ENCODE data around the gene LCE4A. TPM values are rescaled to one million over a fixed set of nuclear protein-coding genes. Genes with fewer than 3 reads are reported as not detected.

Gene LCE4A
- total and polyA plus RNA-seq, 9 of the 15 experiments (the other 6 are each of a cell fraction or from before 2014, with no cell fraction given) = not detected

DNA sequence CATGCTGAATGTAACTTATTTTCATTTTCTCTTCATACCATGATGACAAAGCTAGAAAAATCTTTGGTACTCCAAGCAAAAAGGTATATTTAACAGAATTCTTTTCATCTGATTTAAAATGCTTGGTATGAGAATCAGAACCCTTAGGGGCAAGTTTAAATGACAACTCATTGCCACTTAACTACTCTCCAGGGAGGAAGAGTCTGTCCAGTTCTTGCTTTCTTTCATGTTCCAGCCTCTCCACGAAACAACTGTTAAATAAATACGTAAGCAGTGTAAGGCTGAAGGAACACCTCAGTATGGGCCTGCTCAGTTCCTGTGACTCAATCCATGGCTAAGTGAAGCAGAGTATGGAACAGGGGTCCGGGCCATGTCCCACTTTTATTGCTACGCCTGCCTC is 8.2 kb upstream of the LCE4A start (continued):
- no peak for TF ChIP-seq POLR3A (IDR thresholded peaks at IDR 0.05; ENCODE audit: borderline replicate concordance, extremely low read depth, insufficient read depth, insufficient read length)
- TF ChIP-seq RFX7 (CRISPR knock-in tag; IDR thresholded peaks at IDR 0.05) = no peak
- no peak for TF ChIP-seq COPS2 (conservative IDR thresholded peaks at IDR 0.05)
- TF ChIP-seq ELF1 (tag; IDR thresholded peaks at IDR 0.05) = no peak

DNA sequence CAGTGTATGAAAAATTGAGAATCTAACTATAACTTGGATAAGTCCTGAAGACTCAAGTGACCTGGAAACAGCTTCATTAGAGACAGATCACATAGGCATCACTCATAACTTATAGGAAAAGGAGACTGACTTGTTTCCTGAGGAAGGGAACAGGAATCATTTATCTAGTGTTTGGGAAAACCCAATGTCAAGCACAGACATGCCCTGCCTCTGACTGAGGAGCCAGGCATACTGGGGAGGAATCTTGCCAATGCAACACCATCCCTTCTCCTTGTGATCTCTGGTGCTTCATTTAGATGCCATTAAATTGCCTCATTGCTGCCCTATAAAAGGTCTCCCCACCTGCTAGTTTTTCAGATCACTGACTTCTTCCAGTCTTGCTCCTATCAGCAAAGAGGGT is 10.3 kb downstream of the LCE4A start:
- Histone ChIP-seq H3K4me1 (replicated peaks in 1 of 2; ENCODE audit: control insufficient read depth in 2 of 2, insufficient read depth in 2 of 2, low read length in 2 of 2) (no peaks in the 10 kb centered on the region), H3K9me1 (ENCODE audit: control insufficient read depth, insufficient read depth, low read length) (no peaks in the 10 kb centered on the region), H3K4me2 (ENCODE audit: insufficient read depth, low read length) (no peak overlapping the region), H3K36me3 (ENCODE audit: control insufficient read depth, insufficient read depth, low read length) (no peaks in the 10 kb centered on the region), H2AFZ (ENCODE audit: low read depth, low read length) (no peak overlapping the region), H3K27ac (ENCODE audit: extremely low read depth, low read depth, low read length) (no peak overlapping the region), H3K9me3 (replicated peaks; ENCODE audit: control insufficient read depth, insufficient read depth, low read depth, low read length) (no peaks in the 10 kb centered on the region), H3K4me3 (no peak overlapping the region), H4K20me1 (replicated peaks; ENCODE audit: control insufficient read depth, insufficient read depth, low read length) (no peaks in the 10 kb centered on the region), H3K27me3 (ENCODE audit: control insufficient read depth in 2 of 2, insufficient read depth in 2 of 2, low read length in 2 of 2) (no peaks in the 10 kb centered on the region), H3K79me2 (ENCODE audit: control insufficient read depth, insufficient read depth, low read length) (no peaks in the 10 kb centered on the region), H3K9ac (ENCODE audit: insufficient read depth in 1 of 2, low read depth in 2 of 2, low read length in 2 of 2) (no peak overlapping the region)
- DNase-seq (ENCODE audit: extremely low read depth in 1 of 4, low spot score in 3 of 4) (no peak), FAIRE-seq (no peak), ATAC-seq (no peak)
- ChIA-PET CTCF (ENCODE audit: low intra/inter-chr PET ratio) (no interaction called here), POLR2A (no interaction called here)
- intact Hi-C loops (cut with micrococcal nuclease) = no loop called here
- in situ Hi-C loops (cut with MboI) = no loop called here
- no TSS peak for BruUV-seq (replicated peaks)
- no peak for TF ChIP-seq JUNB (CRISPR knock-in tag; conservative IDR thresholded peaks at IDR 0.05)

DNA sequence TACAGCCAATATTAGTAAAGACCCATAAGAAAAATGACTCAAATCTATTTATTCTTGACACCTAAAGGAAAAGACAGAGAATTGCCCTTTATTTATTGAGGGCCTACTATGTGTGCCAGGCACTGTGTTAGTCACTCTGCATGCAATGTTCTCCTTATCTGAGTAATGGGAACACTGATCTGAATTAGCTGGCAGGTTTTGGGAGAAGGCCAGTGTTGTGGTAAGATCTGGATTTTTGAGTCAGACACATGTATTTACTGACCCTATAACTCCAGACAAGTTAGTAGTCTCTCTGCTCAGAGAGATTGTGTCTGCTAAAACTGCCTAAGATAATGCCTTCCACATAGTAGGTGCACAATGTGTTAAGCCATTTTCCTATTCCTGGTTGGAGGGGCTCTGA is 17.3 kb downstream of the LCE4A start:
- TF ChIP-seq HMG20A (CRISPR knock-in tag; conservative IDR thresholded peaks at IDR 0.05) (no peak), ZNF57 (CRISPR knock-in tag; IDR thresholded peaks at IDR 0.05) (no peak)
- TF ChIP-seq, protein P1, sequence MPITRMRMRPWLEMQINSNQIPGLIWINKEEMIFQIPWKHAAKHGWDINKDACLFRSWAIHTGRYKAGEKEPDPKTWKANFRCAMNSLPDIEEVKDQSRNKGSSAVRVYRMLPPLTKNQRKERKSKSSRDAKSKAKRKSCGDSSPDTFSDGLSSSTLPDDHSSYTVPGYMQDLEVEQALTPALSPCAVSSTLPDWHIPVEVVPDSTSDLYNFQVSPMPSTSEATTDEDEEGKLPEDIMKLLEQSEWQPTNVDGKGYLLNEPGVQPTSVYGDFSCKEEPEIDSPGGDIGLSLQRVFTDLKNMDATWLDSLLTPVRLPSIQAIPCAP (CRISPR knock-in tag; IDR thresholded peaks at IDR 0.05; ENCODE audit: borderline replicate concordance) = no peak
- no peak overlapping the region for H3K4me3 ChIP-seq
- H3K79me2 ChIP-seq (ENCODE audit: control insufficient read depth, insufficient read depth, low read length) = no peaks in the 10 kb centered on the region
- CTCF ChIA-PET (ENCODE audit: low intra/inter-chr PET ratio) = no interaction called here
- H4K20me1 ChIP-seq (replicated peaks; ENCODE audit: control insufficient read depth, insufficient read depth, low read length) = peaks cover 6% of the 10 kb centered on the region; the same call in 1 of the 2 replicates
- DNase-seq (ENCODE audit: extremely low read depth in 1 of 4, low spot score in 3 of 4) (no peak), FAIRE-seq (no peak), ATAC-seq (no peak)
- POLR2A ChIA-PET = no interaction called here
- intact Hi-C loops (cut with micrococcal nuclease) (no loop called here), in situ Hi-C loops (cut with MboI) (no loop called here)
- H3K9me3 ChIP-seq (replicated peaks; ENCODE audit: control insufficient read depth, insufficient read depth, low read depth, low read length) = no peaks in the 10 kb centered on the region
- H2AFZ ChIP-seq (ENCODE audit: low read depth, low read length) = no peak overlapping the region
- H3K27me3 ChIP-seq (ENCODE audit: control insufficient read depth in 2 of 2, insufficient read depth in 2 of 2, low read length in 2 of 2) = no peaks in the 10 kb centered on the region
- no peak overlapping the region for H3K4me2 ChIP-seq (ENCODE audit: insufficient read depth, low read length)
- no peak overlapping the region for H3K27ac ChIP-seq (ENCODE audit: extremely low read depth, low read depth, low read length)
- no TSS peak for BruUV-seq (replicated peaks)
- H3K9ac ChIP-seq (ENCODE audit: insufficient read depth in 1 of 2, low read depth in 2 of 2, low read length in 2 of 2) = no peak overlapping the region
- H3K36me3 ChIP-seq (ENCODE audit: control insufficient read depth, insufficient read depth, low read length) = no peaks in the 10 kb centered on the region
- H3K4me1 ChIP-seq (replicated peaks in 1 of 2; ENCODE audit: control insufficient read depth in 2 of 2, insufficient read depth in 2 of 2, low read length in 2 of 2) = no peaks in the 10 kb centered on the region
- no peaks in the 10 kb centered on the region for H3K9me1 ChIP-seq (ENCODE audit: control insufficient read depth, insufficient read depth, low read length)

All from K562 (cell line).